GM12878 (cell line): Measurements from ENCODE around the gene ABCG4. TPM values are rescaled to one million over a fixed set of nuclear protein-coding genes. Genes with fewer than 3 reads are reported as not detected.

Experiments used
- ATAC-seq: fragments of 200-7000 bp; cut with Tn5 transposase; 3 replicates; pipeline ENCODE4 v1.9.1; 2020; ENCODE audit warnings: mild to moderate bottlenecking, moderate library complexity
- BruUV-seq: library from RNA; stranded (reverse); fragments of 400-500 nt; replicated peaks from 2 replicates; lab custom pipeline; 2021; lab: Mats Ljungman, UMichigan
- CTCF ChIA-PET: fragments of 300-600 bp; sonication (Branson Sonifier 250); formaldehyde crosslinking; extraction: SDS; loops from one replicate; lab custom pipeline; 2021; ENCODE audit warnings: inconsistent platforms; lab: Yijun Ruan, JAX
- POLR2A ChIA-PET: fragments of 350-600 bp; formaldehyde crosslinking; extraction: SDS; loops from one replicate; lab custom pipeline; 2021; ENCODE audit warnings: inconsistent platforms; lab: Charles Lee
- RAD21 ChIA-PET: fragments of 300-600 bp; sonication (Branson Sonifier 250); formaldehyde crosslinking; loops from one replicate; lab custom pipeline; 2023; ENCODE audit warnings: antibody characterized with exemption; ENCODE audit not compliant: unreplicated experiment; lab: Charles Lee
- SMC1A ChIA-PET: fragments of 300-600 bp; sonication (Branson Sonifier 250); formaldehyde crosslinking; loops from one replicate; lab custom pipeline; 2023; ENCODE audit not compliant: unreplicated experiment, uncharacterized antibody; lab: Charles Lee
- DNase-seq: peaks from one replicate; pipeline ENCODE4 v3.0.0-alpha.2; 2011; ENCODE audit warnings: low read depth, low spot score
- FAIRE-seq: peaks from 3 replicates; lab custom pipeline; 2011; peaks lifted over from hg19 to GRCh38; lab: Jason Lieb, UNC
- H2AFZ ChIP-seq: 2 replicates; pipeline ENCODE4 v1.6.0; 2011; ENCODE audit warnings: low read depth, low read length, control low read depth; ENCODE audit not compliant: control insufficient read depth
- H3K27ac ChIP-seq: 2 replicates; pipeline ENCODE4 v1.5.1; 2011; ENCODE audit warnings: control low read depth; ENCODE audit not compliant: control insufficient read depth, insufficient read depth
- H3K27me3 ChIP-seq, 2 experiments: replicated peaks in 1 of 2; 2 replicates each; pipeline versions ENCODE4 v1.6.0 to v1.6.1; 2011; ENCODE audit warnings: low read length in 1 of 2; ENCODE audit not compliant: control insufficient read depth in 2 of 2, insufficient read depth in 2 of 2
- H3K36me3 ChIP-seq, 2 experiments: 2 replicates each; pipeline ENCODE4 v1.5.1; 2011; ENCODE audit warnings: low read length in 1 of 2; ENCODE audit not compliant: control insufficient read depth in 2 of 2, insufficient read depth in 2 of 2
- H3K4me1 ChIP-seq: 2 replicates; pipeline ENCODE4 v1.6.1; 2011; ENCODE audit warnings: mild to moderate bottlenecking, low read length, moderate library complexity, mixed read lengths; ENCODE audit not compliant: control insufficient read depth, insufficient read depth
- H3K4me2 ChIP-seq: 2 replicates; pipeline ENCODE4 v1.6.0; 2011; ENCODE audit warnings: control low read depth; ENCODE audit not compliant: control insufficient read depth, insufficient read depth
- H3K4me3 ChIP-seq: fragments of 200-600 bp; sonication (generic); 2 replicates; pipeline ENCODE4 v1.5.1; 2016
- H3K79me2 ChIP-seq: 2 replicates; pipeline ENCODE4 v1.6.0; 2011; ENCODE audit warnings: low read length; ENCODE audit not compliant: control insufficient read depth, insufficient read depth
- H3K9ac ChIP-seq: 2 replicates; pipeline ENCODE4 v1.8.0; 2011; ENCODE audit warnings: low read length, control low read depth, mixed read lengths; ENCODE audit not compliant: control insufficient read depth, insufficient read depth
- H3K9me3 ChIP-seq: replicated peaks from 3 replicates; pipeline ENCODE4 v1.5.1; 2011; ENCODE audit warnings: mild to moderate bottlenecking, low read length; ENCODE audit not compliant: control insufficient read depth, insufficient read depth
- H4K20me1 ChIP-seq: 2 replicates; pipeline ENCODE4 v1.6.0; 2011; ENCODE audit not compliant: control insufficient read depth, insufficient read depth
- BHLHE40 ChIP-seq, 2 experiments: fragments of 450-650 bp in 1 of 2; IDR thresholded peaks; 2 replicates each; pipeline ENCODE4 v1.6.1; 2011 to 2017; ENCODE audit warnings: low read depth in 2 of 2, borderline replicate concordance in 1 of 2, improper control_type of control experiment in 1 of 2, low read length in 1 of 2, mild to moderate bottlenecking in 1 of 2
- DPF2 ChIP-seq: fragments of 450-650 bp; IDR thresholded peaks from 2 replicates; pipeline ENCODE4 v1.6.1; 2017; ENCODE audit warnings: mild to moderate bottlenecking
- E2F4 ChIP-seq: IDR thresholded peaks from 2 replicates; pipeline ENCODE4 v1.6.1; 2012; ENCODE audit warnings: low read depth, low read length, improper control_type of control experiment
- EGR1 ChIP-seq, 2 experiments: IDR thresholded peaks; 1 replicate in 1 of 2; 2 replicates in 1 of 2; pipeline ENCODE4 v1.6.1; 2011 to 2012; ENCODE audit warnings: low read depth in 2 of 2, low read length in 2 of 2, borderline replicate concordance in 1 of 2, mild to moderate bottlenecking in 1 of 2, moderate library complexity in 1 of 2
- EZH2 ChIP-seq: IDR thresholded peaks from 2 replicates; pipeline ENCODE4 v1.6.1; 2012; ENCODE audit warnings: low read depth, mild to moderate bottlenecking, control low read depth, inconsistent platforms, low read length, borderline replicate concordance; ENCODE audit not compliant: control insufficient read depth
- FOS ChIP-seq: IDR thresholded peaks from 3 replicates; pipeline ENCODE4 v1.6.1; 2011; ENCODE audit warnings: borderline replicate concordance; ENCODE audit not compliant: insufficient read length; ENCODE audit errors: extremely low read depth
- LARP7 ChIP-seq: fragments of 450-650 bp; IDR thresholded peaks from 2 replicates; pipeline ENCODE4 v1.6.1; 2017; ENCODE audit warnings: mild to moderate bottlenecking
- NFYA ChIP-seq: IDR thresholded peaks from 2 replicates; pipeline ENCODE4 v1.6.1; 2011; ENCODE audit warnings: low read depth, mild to moderate bottlenecking, low read length, improper control_type of control experiment, borderline replicate concordance
- NR2C1 ChIP-seq: fragments of 450-650 bp; IDR thresholded peaks from 2 replicates; pipeline ENCODE4 v1.6.1; 2017; ENCODE audit warnings: antibody characterized with exemption, mild to moderate bottlenecking, moderate library complexity
- NR2C2 ChIP-seq: IDR thresholded peaks from 2 replicates; pipeline ENCODE4 v1.6.1; 2011; ENCODE audit warnings: borderline replicate concordance, low read depth; ENCODE audit not compliant: control insufficient read depth, insufficient read length
- POLR2A ChIP-seq: IDR thresholded peaks from 2 replicates; pipeline ENCODE4 v1.6.1; 2011; ENCODE audit warnings: low read depth, mild to moderate bottlenecking, low read length
- POU2F2 ChIP-seq: IDR thresholded peaks from 3 replicates; pipeline ENCODE4 v1.6.1; 2011; ENCODE audit warnings: low read depth, mild to moderate bottlenecking, low read length, borderline replicate concordance
- RELB ChIP-seq: fragments of 450-650 bp; IDR thresholded peaks from 2 replicates; pipeline ENCODE4 v1.6.1; 2017; ENCODE audit warnings: low read depth, mild to moderate bottlenecking, moderate library complexity
- SMAD1 ChIP-seq: fragments of 450-650 bp; IDR thresholded peaks from 2 replicates; pipeline ENCODE4 v1.6.1; 2018; ENCODE audit warnings: mild to moderate bottlenecking, low read depth; ENCODE audit not compliant: partially characterized antibody
- SMAD5 ChIP-seq: IDR thresholded peaks from 2 replicates; pipeline ENCODE4 v1.6.1; 2016; ENCODE audit warnings: antibody characterized with exemption, low read depth
- SPI1 ChIP-seq: IDR thresholded peaks from 2 replicates; pipeline ENCODE4 v1.6.1; 2011; ENCODE audit warnings: low read depth, mild to moderate bottlenecking, low read length, moderate library complexity, borderline replicate concordance; ENCODE audit not compliant: insufficient read depth
- TBL1XR1 ChIP-seq: IDR thresholded peaks from 2 replicates; pipeline ENCODE4 v1.6.1; 2012; ENCODE audit warnings: low read depth, low read length, improper control_type of control experiment
- TCF7 ChIP-seq: IDR thresholded peaks from 2 replicates; pipeline ENCODE4 v1.6.1; 2014; ENCODE audit warnings: antibody characterized with exemption, borderline replicate concordance
- ZBED1 ChIP-seq: IDR thresholded peaks from 2 replicates; pipeline ENCODE4 v1.6.1; 2016; ENCODE audit warnings: borderline replicate concordance
- ZNF274 ChIP-seq: IDR thresholded peaks from one replicate; pipeline ENCODE4 v1.8.0; 2011; ENCODE audit not compliant: insufficient read length, insufficient read depth
- WGBS: methylation state at CpG from one replicate; pipeline ENCODE4 v1.1.6; 2016; ENCODE audit warnings: low lambda C conversion rate; ENCODE audit not compliant: insufficient replicate concordance, insufficient coverage; ENCODE audit errors: missing lambda C conversion rate; 5-methylcytosine and 5-hydroxymethylcytosine counted together
- in situ Hi-C: fragments of 300-500 bp; cut with MboI; formaldehyde crosslinking; loops from 9 replicates; pipeline ENCODE4 v1.14.3; 2018; ENCODE audit warnings: mixed read lengths
- intact Hi-C: fragments of 100-400 bp; cut with micrococcal nuclease; formaldehyde crosslinking; loops from one replicate; pipeline ENCODE4 v1.14.2; 2022; ENCODE audit not compliant: unreplicated experiment
- polyA plus RNA-seq, 11 experiments: library from polyadenylated mRNA; depleted of rRNA in 4 of 11; unstranded in 6 of 11; stranded (reverse) in 5 of 11; fragments of >200 nt; fragmentation: Nextera tagmentation in 4 of 11; fragmentation: Illumina TruSeq in 1 of 11; extraction: Ambion mirVana in 4 of 11; extraction: Trizol in 1 of 11; gene quantifications; 1 replicate in 1 of 11; 2 replicates in 10 of 11; pipeline versions ENCODE4 v1.2.1 to v1.2.3, GENCODE V29; 2011 to 2016; ENCODE audit warnings: inconsistent platforms in 2 of 11, missing spikeins in 2 of 11, low read depth in 1 of 11
- total RNA-seq, 4 experiments: library from RNA; depleted of rRNA in 3 of 4; stranded (reverse); fragments of >200 nt in 3 of 4; fragmentation: Illumina TruSeq in 1 of 4; extraction: Trizol in 1 of 4; gene quantifications; 2 replicates each; pipeline versions ENCODE4 v1.2.1 to v1.2.3, GENCODE V29; 2013 to 2021

The ABCG4 gene
- total and polyA plus RNA-seq, 10 of the 15 experiments (the other 5 are each of a cell fraction or from before 2014, with no cell fraction given), result not detected

- POLR2A ChIA-PET, result interaction anchor here (0.6 to 2.4 kb wide), 14 partner anchors 8 to 237 kb away, joined by 3 to 25 read pairs (median 4); partner anchors contain the start of genes HINFP, HMBS, MCAM and VPS11
- RAD21 ChIA-PET, result interaction anchor here (0.6 to 1.7 kb wide), 12 partner anchors 16 to 286 kb away, joined by 3 to 22 read pairs (median 4); partner anchors contain the start of genes CBL, HINFP, HMBS and VPS11
- Histone ChIP-seq H3K36me3 (peaks cover 4 to 7% of the 10 kb centered on the region in 2 experiments; a peak in 3 of 4 replicates), H3K27ac (peak within 1 kb of the TSS; percentile 96), H3K4me1 (peaks cover 27% of the 10 kb centered on the region), H3K79me2 (peaks cover 27% of the 10 kb centered on the region), H3K9me3 (no peaks in the 10 kb centered on the region), H2AFZ (peak within 1 kb of the TSS; percentile 96), H4K20me1 (no peaks in the 10 kb centered on the region), H3K4me2 (peak within 1 kb of the TSS; percentile 90), H3K4me3 (peak within 1 kb of the TSS; percentile 97), H3K9ac (peak within 1 kb of the TSS; percentile 87), H3K27me3 (no peaks in the 10 kb centered on the region)
- intact Hi-C loops (loop anchor here (5.0 kb wide), 2 partner anchors 85 to 175 kb away; partner anchors contain the start of genes BCL9L, RPS25 and TRAPPC4), in situ Hi-C loops (no loop called here)
- SMC1A ChIA-PET, result interaction anchor here (0.7 to 1.8 kb wide), 8 partner anchors 10 to 650 kb away, joined by 3 to 17 read pairs (median 4); partner anchors contain the start of genes HINFP, HMBS, NLRX1 and RPS25
- DNase-seq, result peak; percentile 92
- no TSS peak for BruUV-seq
- WGBS, result 1% methylated on average over 32 of the region's 32 CpGs
- peak; percentile 91 for ATAC-seq
- CTCF ChIA-PET, result interaction anchor here (0.7 to 2.2 kb wide), 14 partner anchors 8 to 236 kb away, joined by 3 to 10 read pairs (median 3); partner anchors contain the start of genes CBL, HINFP and VPS11
- FAIRE-seq, result peak; percentile 90
- no peak for TF ChIP-seq NFYA
- TF ChIP-seq ZNF274, result no peak
- TF ChIP-seq SMAD1, result no peak
- TF ChIP-seq TBL1XR1, result no peak; the same call in 1 of the 2 replicates
- no peak for TF ChIP-seq DPF2
- TF ChIP-seq BHLHE40 (IDR thresholded peaks at IDR 0.05; ENCODE audit: borderline replicate concordance in 1 of 2, low read depth in 2 of 2, low read length in 1 of 2), result peak in 1 of 2 experiments; percentile 36; a peak in 1 of 4 replicates
- TF ChIP-seq NR2C1, result peak; percentile 91
- TF ChIP-seq E2F4, result no peak
- no peak for TF ChIP-seq POU2F2
- TF ChIP-seq SMAD5, result 0 out of 2 replicates have a peak, but pooled peaks have one; percentile 60
- no peak for TF ChIP-seq SPI1
- TF ChIP-seq EGR1 (IDR thresholded peaks at IDR 0.05; ENCODE audit: borderline replicate concordance in 1 of 2, low read depth in 2 of 2, low read length in 2 of 2), result no peak; a peak in 1 of 3 replicates
- TF ChIP-seq ZBED1, result 0 out of 2 replicates have a peak, but pooled peaks have one; percentile 19
- TF ChIP-seq RELB, result peak; percentile 98
- 0 out of 2 replicates have a peak, but pooled peaks have one; percentile 33 for TF ChIP-seq LARP7
- no peak for TF ChIP-seq TCF7
- TF ChIP-seq FOS, result no peak
- no peak for TF ChIP-seq NR2C2
- TF ChIP-seq POLR2A, result peak; percentile 59; the same call in 1 of the 2 replicates
- no peak for TF ChIP-seq EZH2
These were observed 47.0 kb upstream of the ABCG4 start, which contains the start of gene DPAGT1 for GRCh38 chr11:119101759-119102423. Gene DPAGT1 (minus strand): TSS chr11:119101853. CDS start chr11:119101655, 198 bp downstream.
